CD4-positive, alpha-beta T cell treated with Interleukin-15 for 4 hours (primary cell): ENCODE data around the gene SULF2.
"Not testable (repeated sequence)": the region's sequence is repeated elsewhere in the genome, so short reads cannot be mapped to it uniquely, and the experiment has no call there.

Experiments used
- DNase-seq: peaks from one replicate; pipeline ENCODE4 v3.0.0-alpha.2; 2020; ENCODE audit warnings: low spot score

The SULF2 gene

GRCh38 chr20:47785311-47785853 lies at the start of gene SULF2:
SULF2 (minus strand) TSS chr20:47785481; CDS start chr20:47757363, 28,118 bp downstream.
- DNase-seq = no peak

DNA sequence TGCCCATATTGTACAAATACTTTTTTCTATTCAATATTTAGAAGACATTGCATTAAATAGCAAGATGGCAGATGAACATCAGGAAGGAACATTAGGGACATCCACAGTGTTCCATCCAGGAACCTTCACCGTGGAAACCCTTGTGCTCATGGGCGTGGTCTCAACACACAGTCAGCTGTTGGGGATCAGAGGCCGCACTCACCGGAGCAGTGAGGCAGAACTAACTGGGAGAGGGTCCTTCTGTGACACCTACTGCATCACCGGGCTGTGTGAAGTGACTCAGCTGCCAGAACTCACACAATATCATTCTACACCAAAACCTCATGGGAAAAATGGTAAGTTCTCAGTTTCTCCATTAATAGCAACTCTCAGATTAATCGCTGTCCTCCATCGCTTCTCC lies 46.4 kb upstream of the SULF2 start:
- DNase-seq = not testable (repeated sequence)

DNA sequence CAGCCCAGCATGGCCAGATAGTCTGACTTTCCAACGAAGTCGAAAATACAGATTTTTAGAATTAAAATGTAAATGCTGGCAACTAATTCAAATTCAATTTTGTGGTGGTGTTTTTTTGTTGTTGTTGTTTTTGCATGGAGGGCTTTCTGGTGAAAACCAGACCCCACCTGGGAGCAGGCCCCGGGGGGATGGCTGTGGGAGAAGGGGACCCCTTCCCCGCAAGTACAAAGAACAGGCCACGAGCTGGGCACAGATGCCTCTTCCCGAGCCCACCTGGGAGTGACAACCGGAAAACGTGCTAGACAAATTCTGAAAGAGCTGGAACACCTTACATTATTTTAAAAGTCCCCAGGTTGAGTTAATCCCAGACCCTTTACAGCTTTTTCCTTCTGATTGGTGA lies 41.4 kb upstream of the SULF2 start:
- DNase-seq = not testable (repeated sequence)

GRCh38 chr20:47826006-47826405 lies 40.7 kb upstream of the SULF2 start:
- DNase-seq = not testable (repeated sequence)

DNA sequence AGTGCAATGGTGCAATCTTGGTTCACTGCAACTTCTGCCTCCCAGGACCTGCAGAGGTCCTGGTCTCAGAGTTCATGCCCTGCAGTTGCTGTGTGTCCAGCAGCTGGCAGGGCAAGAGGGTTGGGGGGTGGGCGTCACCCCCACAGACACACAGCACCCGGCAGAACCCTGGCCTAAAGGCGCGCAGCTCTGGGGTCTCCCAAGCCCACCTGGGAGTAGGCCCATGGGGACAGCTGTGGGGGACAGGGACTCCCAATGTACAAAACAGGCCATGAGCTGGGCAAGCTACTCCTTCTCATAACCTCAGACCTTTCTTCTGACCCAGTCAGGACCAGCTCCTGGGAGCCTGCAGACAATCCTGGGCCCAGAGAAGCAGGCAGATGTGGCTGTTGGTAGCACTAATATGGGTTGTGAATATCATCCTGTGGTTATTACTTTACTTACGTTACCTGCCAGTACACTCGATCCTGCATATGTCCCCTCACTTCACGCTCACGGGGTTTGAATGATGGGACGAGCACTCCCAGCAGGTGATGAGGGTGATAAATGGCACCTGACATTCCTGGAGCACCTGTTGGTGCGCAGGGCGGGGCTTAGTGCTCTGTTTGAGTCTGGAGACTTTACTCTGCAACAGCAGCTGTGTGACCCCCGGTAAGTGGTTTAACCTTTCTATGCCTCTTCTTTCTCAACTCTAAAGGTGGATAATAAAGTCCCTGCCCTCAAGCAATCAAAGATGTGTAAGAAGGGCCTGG lies 39.9 kb upstream of the SULF2 start:
- no peak for DNase-seq

GRCh38 chr20:47823941-47824340 lies 38.7 kb upstream of the SULF2 start:
- not testable (repeated sequence) for DNase-seq

GRCh38 chr20:47821481-47822100 lies 36.3 kb upstream of the SULF2 start:
- no peak for DNase-seq

GRCh38 chr20:47818996-47819609 lies 33.8 kb upstream of the SULF2 start:
- no peak for DNase-seq

DNA sequence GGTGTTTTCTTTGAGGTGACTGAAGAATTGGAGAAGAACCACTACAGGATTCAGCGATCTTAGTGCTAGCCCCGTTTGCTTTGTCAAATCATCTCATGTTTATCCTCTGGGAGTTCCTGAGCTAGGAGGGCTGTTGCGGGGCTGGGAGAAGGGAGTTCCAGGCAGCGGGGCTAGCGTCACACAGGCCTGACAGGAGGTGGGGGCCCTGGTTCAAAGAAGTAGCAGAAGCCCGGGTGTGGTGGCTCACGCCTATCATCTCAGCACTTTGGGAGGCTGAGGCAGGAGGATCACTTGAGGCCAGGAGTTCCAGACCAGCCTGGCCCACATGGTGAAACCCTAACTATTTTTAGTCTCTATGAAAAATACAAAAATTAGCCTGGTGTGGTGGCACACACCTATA lies 33.2 kb upstream of the SULF2 start:
- DNase-seq = no peak

DNA sequence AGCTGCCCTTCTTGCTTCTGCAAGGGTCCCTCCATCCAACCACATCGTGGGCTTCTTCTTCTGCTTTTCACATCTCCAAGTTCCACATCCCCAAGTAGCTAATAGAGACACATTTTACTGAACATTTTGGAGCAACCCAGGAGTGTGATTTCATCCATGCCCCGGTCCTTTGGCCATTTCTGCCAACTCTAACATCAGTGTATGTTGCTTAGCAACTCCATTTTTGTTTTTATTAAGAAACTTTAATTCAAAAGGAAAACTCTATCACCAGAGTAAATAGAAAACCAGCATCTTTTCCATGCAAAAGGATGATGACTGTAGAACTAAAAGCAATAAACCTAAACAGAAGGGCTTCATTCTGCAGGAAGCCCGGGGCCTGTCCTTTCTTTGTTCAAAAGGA lies 32.7 kb upstream of the SULF2 start:
- DNase-seq = no peak

- no peak for DNase-seq
Observed at GRCh38 chr20:47817573-47817972, 32.3 kb upstream of the SULF2 start.

GRCh38 chr20:47816487-47817451 lies 31.5 kb upstream of the SULF2 start:
- DNase-seq = no peak

DNA sequence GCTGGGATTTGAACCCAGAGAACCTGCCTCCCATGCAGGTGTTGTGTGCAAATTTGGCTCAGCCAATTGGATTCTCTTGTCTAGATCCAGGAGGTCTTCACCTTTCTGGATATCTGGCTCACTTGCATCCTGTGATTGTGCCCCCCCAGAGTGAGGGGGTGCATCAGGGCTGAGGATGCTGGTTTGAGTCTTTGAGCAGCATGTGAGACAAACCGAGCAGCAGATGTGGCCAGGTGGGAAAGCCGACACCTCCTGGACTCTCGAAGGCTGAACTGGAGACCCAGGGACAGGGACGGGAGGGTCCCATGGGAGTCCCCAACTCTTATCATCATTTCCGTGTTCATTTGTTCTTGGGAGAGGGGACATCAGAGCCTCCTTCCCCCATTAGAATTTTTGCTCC lies 30.6 kb upstream of the SULF2 start:
- no peak for DNase-seq

DNA sequence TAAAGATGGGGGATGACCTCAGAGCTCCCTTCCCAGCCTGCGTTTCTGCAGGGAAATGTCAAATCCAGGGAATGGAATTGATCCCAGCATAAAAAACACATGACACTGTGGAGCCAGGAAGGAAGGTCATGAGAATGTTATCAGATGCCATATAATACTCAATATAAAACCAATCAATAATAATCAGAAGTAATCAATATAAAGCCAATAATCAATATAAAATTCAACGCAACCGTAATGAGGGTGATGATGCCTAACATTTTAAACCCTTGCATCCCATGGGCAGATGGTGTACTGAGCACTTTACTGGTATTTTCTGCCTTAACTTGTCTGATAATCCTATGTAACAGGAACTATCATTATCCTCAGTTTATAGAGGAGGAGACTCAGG lies 30.1 kb upstream of the SULF2 start:
- DNase-seq = no peak

GRCh38 chr20:47814632-47815415 lies 29.5 kb upstream of the SULF2 start:
- DNase-seq = no peak

DNA sequence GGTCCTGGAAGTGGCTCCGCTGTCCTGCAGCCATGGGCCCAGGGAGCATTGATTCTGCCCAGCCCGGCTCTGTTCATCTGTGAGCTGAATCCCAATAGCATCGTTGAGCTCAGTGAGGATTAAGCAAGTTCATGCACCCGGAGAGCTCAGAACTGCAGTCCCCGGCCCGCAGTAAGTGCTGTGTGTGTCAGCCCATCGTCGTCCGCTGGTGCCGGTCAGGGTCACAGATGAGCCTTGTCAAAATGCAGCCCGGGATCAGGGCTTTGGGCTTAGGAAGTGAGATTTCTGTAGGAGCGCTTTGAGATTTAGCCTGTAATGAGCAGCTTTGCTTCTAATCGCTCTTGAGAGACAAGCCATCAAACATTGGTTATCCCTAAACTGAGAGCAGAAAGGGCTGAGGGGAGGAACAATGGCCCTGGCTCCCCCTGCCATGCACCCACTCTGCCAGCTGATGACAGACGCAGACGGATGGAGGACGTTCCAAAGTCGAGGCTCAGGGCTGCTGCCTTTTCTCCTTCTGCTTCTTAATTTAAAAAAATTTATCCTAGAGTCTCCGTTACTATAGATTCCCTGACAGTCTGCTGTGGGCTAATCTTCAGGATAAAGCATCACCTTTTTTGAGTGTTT lies 25.6 kb upstream of the SULF2 start:
- DNase-seq = no peak

DNA sequence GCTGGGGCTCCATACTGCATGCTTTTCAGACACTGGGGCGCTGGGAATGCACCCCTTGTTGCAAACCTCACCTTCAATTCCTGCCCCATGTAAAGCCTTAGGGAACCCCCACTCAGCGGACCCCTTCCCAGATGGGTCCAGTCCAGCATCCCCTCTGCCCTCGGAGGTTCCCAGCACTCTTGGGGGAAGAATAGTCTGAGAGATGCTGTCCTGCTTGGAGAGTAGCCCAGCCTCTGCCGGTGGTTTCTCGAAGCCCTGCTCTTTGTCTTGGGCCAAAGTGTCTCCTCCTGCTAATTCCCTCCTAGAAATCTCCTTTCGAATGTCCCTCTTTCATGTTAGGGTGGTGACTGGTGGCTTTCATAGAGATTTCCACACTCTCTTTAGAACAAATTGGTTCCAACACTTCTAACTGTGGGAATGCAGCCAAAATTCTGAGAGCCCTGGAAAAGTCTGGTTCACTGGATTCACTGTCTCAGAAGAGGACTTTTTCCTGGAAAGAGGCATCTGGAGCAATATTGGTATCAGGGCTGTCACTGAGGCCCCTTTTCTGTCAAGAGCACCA lies 24.9 kb upstream of the SULF2 start:
- DNase-seq = no peak

DNA sequence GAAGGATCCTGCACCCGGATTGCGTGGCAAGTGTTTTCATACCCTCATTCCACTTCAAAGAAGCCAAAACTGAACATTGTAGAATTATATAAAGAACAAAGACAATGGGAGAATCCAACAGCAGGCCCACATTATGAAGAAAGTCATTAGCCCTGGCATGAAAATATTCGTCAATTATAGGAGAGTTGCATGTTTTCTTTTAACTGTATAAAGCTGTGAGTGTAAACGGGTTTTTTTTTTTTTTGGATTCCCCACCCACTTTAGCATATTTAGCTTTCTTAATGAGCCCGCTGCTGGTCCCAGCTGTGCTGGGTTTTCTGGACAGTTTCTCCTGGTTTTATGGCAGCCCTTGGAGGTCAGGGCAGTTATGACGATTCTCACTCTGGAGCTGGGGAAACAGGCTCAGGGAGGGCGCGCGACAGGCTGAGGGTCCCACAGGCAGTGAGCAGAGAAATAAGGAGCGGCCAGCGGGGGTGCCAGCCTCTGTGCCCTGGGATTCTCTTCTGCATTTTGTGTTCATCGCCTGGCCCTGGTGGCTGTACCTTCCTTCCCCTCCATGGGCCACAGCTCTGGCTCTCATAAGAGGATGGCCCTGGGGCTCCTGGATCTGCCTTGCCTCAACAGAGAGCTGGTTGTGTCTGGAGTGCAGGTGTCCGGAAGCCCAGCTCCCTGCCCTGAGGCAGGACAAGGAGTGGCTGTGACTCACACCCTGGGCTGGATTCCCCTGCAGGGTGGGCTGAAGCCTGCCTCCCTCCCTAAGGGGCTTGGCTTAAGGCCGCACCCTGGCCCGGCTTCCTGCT lies 24.1 kb upstream of the SULF2 start:
- DNase-seq = no peak

- no peak for DNase-seq
Observed at GRCh38 chr20:47805951-47806350, 20.7 kb upstream of the SULF2 start.
